SU-DHL-6 (cell line): ENCODE measurements around the gene EZH2.

Experiments
- H2AFZ ChIP-seq: fragments of 200-600 bp; sonication (generic); 2 replicates; pipeline ENCODE4 v1.6.1; 2014; ENCODE audit warnings: low read depth, mild to moderate bottlenecking, moderate library complexity, mixed read lengths, antibody characterized with exemption, low read length; ENCODE audit not compliant: severe bottlenecking
- H3F3A ChIP-seq: fragments of 200-600 bp; shearing (Covaris generic); 2 replicates; pipeline ENCODE4 v1.6.0; 2016; ENCODE audit warnings: antibody characterized with exemption, mild to moderate bottlenecking; ENCODE audit not compliant: insufficient read depth
- H3K27ac ChIP-seq: fragments of 200-600 bp; sonication (generic); 2 replicates; pipeline ENCODE4 v1.5.1; 2016; ENCODE audit warnings: low read depth, mild to moderate bottlenecking, low read length, moderate library complexity, mixed read lengths
- H3K27me3 ChIP-seq: fragments of 200-600 bp; sonication (generic), shearing (Covaris generic); 2 replicates; pipeline ENCODE4 v1.6.0; 2014; ENCODE audit warnings: mild to moderate bottlenecking, low read length
- H3K36me3 ChIP-seq: fragments of 200-600 bp; sonication (generic); 2 replicates; pipeline ENCODE4 v1.6.1; 2014; ENCODE audit warnings: mild to moderate bottlenecking, low read length, mixed read lengths
- H3K4me2 ChIP-seq: fragments of 300-600, 200-600 bp; shearing (Covaris generic), sonication (generic); 2 replicates; pipeline ENCODE4 v1.6.0; 2014; ENCODE audit warnings: low read length, low read depth, mild to moderate bottlenecking; ENCODE audit not compliant: poor library complexity, severe bottlenecking
- H3K4me3 ChIP-seq: fragments of 200-600 bp; sonication (generic); 2 replicates; pipeline ENCODE4 v1.5.1; 2014; ENCODE audit warnings: antibody characterized with exemption, low read length, mild to moderate bottlenecking, mixed read lengths; ENCODE audit not compliant: insufficient read depth, poor library complexity, severe bottlenecking
- H3K79me2 ChIP-seq: fragments of 200-600 bp; sonication (generic); 2 replicates; pipeline ENCODE4 v1.6.1; 2014; ENCODE audit warnings: mild to moderate bottlenecking, low read length, moderate library complexity; ENCODE audit not compliant: insufficient read depth
- H3K9ac ChIP-seq: fragments of 200-600 bp; sonication (generic); 2 replicates; pipeline ENCODE4 v1.7.0; 2014; ENCODE audit warnings: mild to moderate bottlenecking, low read length
- H3K9me2 ChIP-seq: fragments of 200-600 bp; sonication (generic); replicated peaks from 2 replicates; pipeline ENCODE4 v1.6.1; 2014; ENCODE audit warnings: low read length; ENCODE audit not compliant: insufficient read depth
- H3K9me3 ChIP-seq: fragments of 200-600 bp; sonication (generic); 2 replicates; pipeline ENCODE4 v1.6.1; 2014; ENCODE audit warnings: low read length, mixed read lengths; ENCODE audit not compliant: insufficient read depth
- H4K20me1 ChIP-seq: fragments of 200-600 bp; sonication (generic); 2 replicates; pipeline ENCODE4 v1.6.1; 2014; ENCODE audit warnings: low read depth, mild to moderate bottlenecking, antibody characterized with exemption, low read length, moderate library complexity, mixed read lengths
- CTCF ChIP-seq: fragments of 200-600 bp; sonication (generic); IDR thresholded peaks from one replicate; pipeline ENCODE4 v1.5.1; 2017; ENCODE audit warnings: antibody characterized with exemption, mild to moderate bottlenecking, low read length, moderate library complexity; ENCODE audit not compliant: insufficient read depth, poor library complexity, severe bottlenecking
- EZH2phosphoT487 ChIP-seq: fragments of 200-600 bp; sonication (generic), shearing (Covaris generic); conservative IDR thresholded peaks from 2 replicates; pipeline ENCODE4 v1.6.1; 2018; ENCODE audit warnings: mild to moderate bottlenecking, antibody characterized with exemption, low read length, moderate library complexity, mixed read lengths

The EZH2 gene

GRCh38 chr7:148918058-148918596 is 34.0 kb upstream of the EZH2 start:
- Histone ChIP-seq H3K9me2 (no peaks in the 10 kb centered on the region), H3K27me3 (no peaks in the 10 kb centered on the region), H3K9ac (no peak overlapping the region), H3K79me2 (no peaks in the 10 kb centered on the region), H3K4me2 (no peak overlapping the region), H4K20me1 (no peaks in the 10 kb centered on the region), H3K36me3 (no peaks in the 10 kb centered on the region), H2AFZ (no peak overlapping the region), H3K4me3 (no peak overlapping the region), H3K9me3 (no peaks in the 10 kb centered on the region), H3K27ac (no peak overlapping the region), H3F3A (no peaks in the 10 kb centered on the region)
- no peak for TF ChIP-seq CTCF
- no peak for TF ChIP-seq EZH2phosphoT487

- no peak overlapping the region for H3K9ac ChIP-seq
- H3K36me3 ChIP-seq, result no peaks in the 10 kb centered on the region
- H3K27me3 ChIP-seq, result no peaks in the 10 kb centered on the region
- no peak overlapping the region for H3K4me2 ChIP-seq
- no peak overlapping the region for H3K27ac ChIP-seq
- no peaks in the 10 kb centered on the region for H3F3A ChIP-seq
- H3K79me2 ChIP-seq, result no peaks in the 10 kb centered on the region
- TF ChIP-seq CTCF (no peak), EZH2phosphoT487 (no peak)
- no peaks in the 10 kb centered on the region for H3K9me3 ChIP-seq
- H3K4me3 ChIP-seq, result no peak overlapping the region
- no peaks in the 10 kb centered on the region for H4K20me1 ChIP-seq
- H3K9me2 ChIP-seq, result no peaks in the 10 kb centered on the region
- H2AFZ ChIP-seq, result no peak overlapping the region
Measured at GRCh38 chr7:148916186-148916585, 32.1 kb upstream of the EZH2 start.

DNA sequence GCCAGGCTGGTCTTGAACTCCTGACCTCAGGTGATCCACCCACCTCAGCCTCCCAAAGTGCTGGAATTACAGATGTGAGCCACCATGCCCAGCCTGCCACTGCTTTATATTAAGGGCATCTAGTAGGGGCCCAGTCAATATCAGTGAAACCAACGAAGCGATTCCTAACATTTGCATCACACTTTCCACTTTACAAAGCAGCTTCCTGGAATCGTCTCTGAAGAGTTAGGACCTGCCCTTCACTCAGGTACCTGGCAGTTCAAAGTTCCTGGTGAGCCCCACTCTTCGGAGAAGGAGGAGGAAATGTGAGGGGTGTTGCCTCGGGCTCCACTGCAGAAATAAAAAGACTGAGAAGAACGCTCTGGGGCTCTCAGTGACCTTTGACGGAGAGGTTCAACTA is 31.1 kb upstream of the EZH2 start:
- Histone ChIP-seq H3K36me3 (no peaks in the 10 kb centered on the region), H3K4me3 (no peak overlapping the region), H3F3A (no peaks in the 10 kb centered on the region), H3K4me2 (no peak overlapping the region), H3K9ac (no peak overlapping the region), H3K79me2 (no peaks in the 10 kb centered on the region), H3K9me2 (no peaks in the 10 kb centered on the region), H2AFZ (no peak overlapping the region), H3K9me3 (no peaks in the 10 kb centered on the region), H3K27me3 (no peaks in the 10 kb centered on the region), H4K20me1 (no peaks in the 10 kb centered on the region), H3K27ac (no peak overlapping the region)
- no peak for TF ChIP-seq CTCF
- no peak for TF ChIP-seq EZH2phosphoT487
